Measurements from ENCODE around the gene KRTAP5-4.

KRTAP5-4 gene

GRCh38 chr11:1604711-1605110 lies 17.2 kb downstream of the KRTAP5-4 start:
- TF ChIP-seq POLR2AphosphoS5 (IDR thresholded peaks at IDR 0.05; ENCODE audit: low read depth, low read length) (no peak), TAF1 (IDR thresholded peaks at IDR 0.05; ENCODE audit: borderline replicate concordance, insufficient read depth, low read length) (no peak), FOXP2 (optimal IDR thresholded peaks at IDR 0.05; ENCODE audit: borderline replicate concordance, extremely low read depth, extremely low read length, insufficient read depth) (no peak), SIN3A (IDR thresholded peaks at IDR 0.05; ENCODE audit: borderline replicate concordance, insufficient read depth, low read length) (no peak), REST (IDR thresholded peaks at IDR 0.05; ENCODE audit: insufficient read depth in 1 of 2, low read depth in 2 of 2, low read length in 2 of 2) (no peak)

GRCh38 chr11:1604181-1604580 lies 17.8 kb downstream of the KRTAP5-4 start:
- TF ChIP-seq REST (IDR thresholded peaks at IDR 0.05; ENCODE audit: insufficient read depth in 1 of 2, low read depth in 2 of 2, low read length in 2 of 2) (no peak), FOXP2 (optimal IDR thresholded peaks at IDR 0.05; ENCODE audit: borderline replicate concordance, extremely low read depth, extremely low read length, insufficient read depth) (no peak), POLR2AphosphoS5 (IDR thresholded peaks at IDR 0.05; ENCODE audit: low read depth, low read length) (no peak), TAF1 (IDR thresholded peaks at IDR 0.05; ENCODE audit: borderline replicate concordance, insufficient read depth, low read length) (no peak), SIN3A (IDR thresholded peaks at IDR 0.05; ENCODE audit: borderline replicate concordance, insufficient read depth, low read length) (no peak)

- TF ChIP-seq TAF1 (IDR thresholded peaks at IDR 0.05; ENCODE audit: borderline replicate concordance, insufficient read depth, low read length) (no peak), FOXP2 (optimal IDR thresholded peaks at IDR 0.05; ENCODE audit: borderline replicate concordance, extremely low read depth, extremely low read length, insufficient read depth) (no peak), REST (IDR thresholded peaks at IDR 0.05; ENCODE audit: insufficient read depth in 1 of 2, low read depth in 2 of 2, low read length in 2 of 2) (no peak), SIN3A (IDR thresholded peaks at IDR 0.05; ENCODE audit: borderline replicate concordance, insufficient read depth, low read length) (no peak), POLR2AphosphoS5 (IDR thresholded peaks at IDR 0.05; ENCODE audit: low read depth, low read length) (no peak)
These were observed 18.3 kb downstream of the KRTAP5-4 start for GRCh38 chr11:1603629-1604028.

GRCh38 chr11:1600626-1601025 lies 21.3 kb downstream of the KRTAP5-4 start:
- TF ChIP-seq SIN3A (IDR thresholded peaks at IDR 0.05; ENCODE audit: borderline replicate concordance, insufficient read depth, low read length) = no peak
- TF ChIP-seq TAF1 (IDR thresholded peaks at IDR 0.05; ENCODE audit: borderline replicate concordance, insufficient read depth, low read length) = no peak
- TF ChIP-seq FOXP2 (optimal IDR thresholded peaks at IDR 0.05; ENCODE audit: borderline replicate concordance, extremely low read depth, extremely low read length, insufficient read depth) = no peak
- TF ChIP-seq REST (IDR thresholded peaks at IDR 0.05; ENCODE audit: insufficient read depth in 1 of 2, low read depth in 2 of 2, low read length in 2 of 2) = no peak
- TF ChIP-seq POLR2AphosphoS5 (IDR thresholded peaks at IDR 0.05; ENCODE audit: low read depth, low read length) = no peak

- TF ChIP-seq POLR2AphosphoS5 (IDR thresholded peaks at IDR 0.05; ENCODE audit: low read depth, low read length) = no peak
- TF ChIP-seq FOXP2 (optimal IDR thresholded peaks at IDR 0.05; ENCODE audit: borderline replicate concordance, extremely low read depth, extremely low read length, insufficient read depth) = no peak
- no peak for TF ChIP-seq SIN3A (IDR thresholded peaks at IDR 0.05; ENCODE audit: borderline replicate concordance, insufficient read depth, low read length)
These were observed 23.1 kb downstream of the KRTAP5-4 start for GRCh38 chr11:1598816-1599215.
